Measurements from ENCODE around the gene GSTM4.

GRCh38 chr1:109621379-109622136, 34.3 kb upstream of the GSTM4 start:
- TF ChIP-seq, protein P1, sequence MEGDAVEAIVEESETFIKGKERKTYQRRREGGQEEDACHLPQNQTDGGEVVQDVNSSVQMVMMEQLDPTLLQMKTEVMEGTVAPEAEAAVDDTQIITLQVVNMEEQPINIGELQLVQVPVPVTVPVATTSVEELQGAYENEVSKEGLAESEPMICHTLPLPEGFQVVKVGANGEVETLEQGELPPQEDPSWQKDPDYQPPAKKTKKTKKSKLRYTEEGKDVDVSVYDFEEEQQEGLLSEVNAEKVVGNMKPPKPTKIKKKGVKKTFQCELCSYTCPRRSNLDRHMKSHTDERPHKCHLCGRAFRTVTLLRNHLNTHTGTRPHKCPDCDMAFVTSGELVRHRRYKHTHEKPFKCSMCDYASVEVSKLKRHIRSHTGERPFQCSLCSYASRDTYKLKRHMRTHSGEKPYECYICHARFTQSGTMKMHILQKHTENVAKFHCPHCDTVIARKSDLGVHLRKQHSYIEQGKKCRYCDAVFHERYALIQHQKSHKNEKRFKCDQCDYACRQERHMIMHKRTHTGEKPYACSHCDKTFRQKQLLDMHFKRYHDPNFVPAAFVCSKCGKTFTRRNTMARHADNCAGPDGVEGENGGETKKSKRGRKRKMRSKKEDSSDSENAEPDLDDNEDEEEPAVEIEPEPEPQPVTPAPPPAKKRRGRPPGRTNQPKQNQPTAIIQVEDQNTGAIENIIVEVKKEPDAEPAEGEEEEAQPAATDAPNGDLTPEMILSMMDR (IDR thresholded peaks at IDR 0.05; ENCODE audit: poor library complexity) = no peak
- TF ChIP-seq EZH2 (IDR thresholded peaks at IDR 0.05; ENCODE audit: borderline replicate concordance) = no peak

Data from hepatocyte (in vitro differentiated cells).